ENCODE measurements around the gene LYAR. TPM values are rescaled to one million over a fixed set of nuclear protein-coding genes. Genes with fewer than 3 reads are reported as not detected.

The LYAR gene
- total and polyA plus RNA-seq, 2 of the 13 experiments (the other 11 are each of a cell fraction or from before 2014, with no cell fraction given), result 7.8 to 94.2 TPM

DNA sequence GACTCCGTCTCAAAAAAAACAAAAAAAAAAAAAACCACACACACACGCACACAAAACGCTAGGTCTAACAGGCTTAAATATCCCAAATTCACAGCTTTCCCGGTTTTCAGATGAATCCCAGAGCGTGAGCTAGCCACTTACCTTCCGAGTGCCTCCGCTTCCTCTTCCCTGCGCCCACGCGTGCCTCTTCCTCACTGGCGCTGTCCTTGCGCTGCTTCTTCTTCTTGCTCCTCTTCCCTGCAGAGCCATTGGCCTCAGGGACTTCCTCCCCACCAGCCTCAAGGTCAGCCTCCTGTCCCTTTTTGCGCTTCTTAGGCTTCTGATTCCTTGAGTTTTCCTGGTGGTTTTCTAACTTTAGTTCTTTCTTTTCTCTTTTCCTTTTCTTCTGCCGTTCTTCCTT lies 15.7 kb downstream of the LYAR start (continued):
- TF ChIP-seq HNF4G (IDR thresholded peaks at IDR 0.05; ENCODE audit: borderline replicate concordance, low read depth, low read length) (no peak), HNF4G (CRISPR knock-in tag; IDR thresholded peaks at IDR 0.05; ENCODE audit: borderline replicate concordance, low read depth) (no peak), ZNF550 (CRISPR knock-in tag; IDR thresholded peaks at IDR 0.05; ENCODE audit: borderline replicate concordance) (no peak), ZBTB20 (CRISPR knock-in tag; IDR thresholded peaks at IDR 0.05; ENCODE audit: borderline replicate concordance, low read depth) (no peak), HNF1A (IDR thresholded peaks at IDR 0.05; ENCODE audit: low read depth) (no peak), HNF1A (CRISPR knock-in tag; IDR thresholded peaks at IDR 0.05; ENCODE audit: borderline replicate concordance) (no peak)

- CTCF ChIA-PET (ENCODE audit: low intra/inter-chr PET ratio, low total read pairs), result no interaction called here
- TF ChIP-seq SATB2 (CRISPR knock-in tag; IDR thresholded peaks at IDR 0.05) (no peak), RARG (CRISPR knock-in tag; IDR thresholded peaks at IDR 0.05; ENCODE audit: low read depth) (no peak), CEBPB (IDR thresholded peaks at IDR 0.05; ENCODE audit: borderline replicate concordance, low read depth, low read length) (peak; percentile 74), ZNF460 (CRISPR knock-in tag; IDR thresholded peaks at IDR 0.05; ENCODE audit: borderline replicate concordance) (no peak), ZNF468 (CRISPR knock-in tag; IDR thresholded peaks at IDR 0.05) (no peak), YEATS4 (CRISPR knock-in tag; IDR thresholded peaks at IDR 0.05; ENCODE audit: borderline replicate concordance) (no peak), IRF2 (CRISPR knock-in tag; IDR thresholded peaks at IDR 0.05) (no peak), THRA (CRISPR knock-in tag; IDR thresholded peaks at IDR 0.05; ENCODE audit: borderline replicate concordance) (no peak), ZNF337 (CRISPR knock-in tag; IDR thresholded peaks at IDR 0.05; ENCODE audit: borderline replicate concordance, low read depth) (no peak)
- TF ChIP-seq, protein P1, sequence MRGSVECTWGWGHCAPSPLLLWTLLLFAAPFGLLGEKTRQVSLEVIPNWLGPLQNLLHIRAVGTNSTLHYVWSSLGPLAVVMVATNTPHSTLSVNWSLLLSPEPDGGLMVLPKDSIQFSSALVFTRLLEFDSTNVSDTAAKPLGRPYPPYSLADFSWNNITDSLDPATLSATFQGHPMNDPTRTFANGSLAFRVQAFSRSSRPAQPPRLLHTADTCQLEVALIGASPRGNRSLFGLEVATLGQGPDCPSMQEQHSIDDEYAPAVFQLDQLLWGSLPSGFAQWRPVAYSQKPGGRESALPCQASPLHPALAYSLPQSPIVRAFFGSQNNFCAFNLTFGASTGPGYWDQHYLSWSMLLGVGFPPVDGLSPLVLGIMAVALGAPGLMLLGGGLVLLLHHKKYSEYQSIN (CRISPR knock-in tag; IDR thresholded peaks at IDR 0.05; ENCODE audit: borderline replicate concordance), result no peak
These were observed 18.0 kb downstream of the LYAR start for GRCh38 chr4:4271912-4272311.

More at GRCh38 chr4:4271912-4272311, 18.0 kb downstream of the LYAR start:
- H3K4me3 ChIP-seq (replicated peaks in 1 of 3; ENCODE audit: insufficient read depth in 1 of 3, low read depth in 2 of 3, low read length in 3 of 3), result no peak overlapping the region
- POLR2A ChIA-PET, result no interaction called here
- H3K4me2 ChIP-seq (ENCODE audit: low read depth, low read length), result no peak overlapping the region
- H3K9me3 ChIP-seq (ENCODE audit: low read length), result no peaks in the 10 kb centered on the region
- no peak overlapping the region for H3K9ac ChIP-seq (ENCODE audit: insufficient read depth, low read depth, low read length)
- no peak overlapping the region for H3K27ac ChIP-seq (ENCODE audit: extremely low read length, insufficient read depth, low read length)
- intact Hi-C loops (cut with micrococcal nuclease; ENCODE audit: unreplicated experiment), result no loop called here
- ATAC-seq (no peak), DNase-seq (ENCODE audit: low spot score) (no peak), FAIRE-seq (no peak)
- H3K79me2 ChIP-seq (ENCODE audit: insufficient read depth, low read length), result no peaks in the 10 kb centered on the region
- 98% methylated on average over 10 of the region's 10 CpGs for whole genome bisulfite sequencing (ENCODE audit: low lambda C conversion rate)
- H3K36me3 ChIP-seq (replicated peaks in 1 of 2; ENCODE audit: control insufficient read depth in 1 of 2, insufficient read depth in 2 of 2, low read length in 2 of 2), result peaks cover 33 to 71% of the 10 kb centered on the region in 2 experiments
- H3K27me3 ChIP-seq (ENCODE audit: control insufficient read depth in 1 of 2, insufficient read depth in 2 of 2, low read length in 2 of 2), result no peaks in the 10 kb centered on the region
- in situ Hi-C loops (cut with HindIII; ENCODE audit: extremely low pct_ligation_motif_present, low pct_unique_long_range_greater_than_20kb), result no loop called here
- BruUV-seq (replicated peaks), result no TSS peak
- no peaks in the 10 kb centered on the region for H3K4me1 ChIP-seq (ENCODE audit: insufficient read depth, low read length)
- no peak overlapping the region for H2AFZ ChIP-seq (ENCODE audit: low read length)
- no peaks in the 10 kb centered on the region for H4K20me1 ChIP-seq (ENCODE audit: insufficient read depth, low read length)

Data from HepG2 (cell line).